HepG2 (cell line): ENCODE results near the gene TLCD3B. TPM values are rescaled to one million over a fixed set of nuclear protein-coding genes. Genes with fewer than 3 reads are reported as not detected.

Experiments used
- CERS6 ChIP-seq: sonication (generic); formaldehyde crosslinking; IDR thresholded peaks from 2 replicates; pipeline ENCODE4 v1.5.0; 2020; ENCODE audit warnings: missing genetic modification reagents
- ELF3 ChIP-seq: IDR thresholded peaks from 2 replicates; pipeline ENCODE4 v1.6.1; 2016; ENCODE audit warnings: missing genetic modification reagents, missing compliant biosample characterization
- FOXM1 ChIP-seq: sonication (generic); formaldehyde crosslinking; IDR thresholded peaks from 2 replicates; pipeline ENCODE4 v1.5.0; 2020; ENCODE audit warnings: missing genetic modification reagents
- FUBP1 ChIP-seq: sonication (generic); formaldehyde crosslinking; IDR thresholded peaks from 2 replicates; pipeline ENCODE4 v1.5.1; 2020; ENCODE audit warnings: missing genetic modification reagents, mild to moderate bottlenecking, borderline replicate concordance
- HES4 ChIP-seq: sonication (generic); formaldehyde crosslinking; IDR thresholded peaks from 2 replicates; pipeline ENCODE4 v1.9.0; 2021; ENCODE audit warnings: mild to moderate bottlenecking, missing genetic modification reagents, borderline replicate concordance
- KLF15 ChIP-seq: sonication (generic); formaldehyde crosslinking; IDR thresholded peaks from 2 replicates; pipeline ENCODE4 v1.8.1; 2023; ENCODE audit warnings: borderline replicate concordance, mild to moderate bottlenecking, inconsistent platforms, missing genetic modification reagents, mixed read lengths
- PRDM10 ChIP-seq: sonication (generic); formaldehyde crosslinking; IDR thresholded peaks from 2 replicates; pipeline ENCODE4 v1.4.0; 2020; ENCODE audit warnings: low read depth, missing genetic modification reagents
- RBFOX2 ChIP-seq: fragments of 200-400 bp; formaldehyde crosslinking; IDR thresholded peaks from 2 replicates; pipeline ENCODE4 v1.6.1; 2017; ENCODE audit warnings: low read depth, mild to moderate bottlenecking, low read length
- SP4 ChIP-seq: sonication (generic); formaldehyde crosslinking; IDR thresholded peaks from 2 replicates; pipeline ENCODE4 v1.8.1; 2023; ENCODE audit warnings: mild to moderate bottlenecking, missing genetic modification reagents
- SYNCRIP ChIP-seq: fragments of 200-400 bp; formaldehyde crosslinking; IDR thresholded peaks from 2 replicates; pipeline ENCODE4 v1.6.1; 2018; ENCODE audit warnings: mild to moderate bottlenecking, low read depth, low read length; ENCODE audit not compliant: insufficient read depth
- TEF ChIP-seq: sonication (generic); formaldehyde crosslinking; IDR thresholded peaks from 2 replicates; pipeline ENCODE4 v1.5.0; 2020; ENCODE audit warnings: missing genetic modification reagents
- ZBTB49 ChIP-seq: sonication (generic); formaldehyde crosslinking; IDR thresholded peaks from 2 replicates; pipeline ENCODE4 v1.4.0; 2020; ENCODE audit warnings: missing genetic modification reagents, borderline replicate concordance
- ZFAT ChIP-seq: sonication (generic); formaldehyde crosslinking; conservative IDR thresholded peaks from 2 replicates; pipeline ENCODE4 v1.8.1; 2023; ENCODE audit warnings: missing genetic modification reagents, inconsistent platforms
- ZNF180 ChIP-seq: sonication (generic); formaldehyde crosslinking; IDR thresholded peaks from 2 replicates; pipeline ENCODE4 v1.4.0; 2020; ENCODE audit warnings: low read depth, missing genetic modification reagents, borderline replicate concordance
- ZNF224 ChIP-seq: sonication (generic); formaldehyde crosslinking; IDR thresholded peaks from 2 replicates; pipeline ENCODE4 v1.5.0; 2020; ENCODE audit warnings: mild to moderate bottlenecking, missing genetic modification reagents
- ZNF354B ChIP-seq: sonication (generic); formaldehyde crosslinking; IDR thresholded peaks from 2 replicates; pipeline ENCODE4 v1.8.0; 2022; ENCODE audit warnings: mild to moderate bottlenecking, missing genetic modification reagents
- ZNF547 ChIP-seq: sonication (generic); formaldehyde crosslinking; IDR thresholded peaks from 2 replicates; pipeline ENCODE4 v1.5.1; 2020; ENCODE audit warnings: mild to moderate bottlenecking, missing genetic modification reagents
- ZNF772 ChIP-seq: sonication (generic); formaldehyde crosslinking; IDR thresholded peaks from 2 replicates; pipeline ENCODE4 v1.5.0; 2020; ENCODE audit warnings: mild to moderate bottlenecking, missing genetic modification reagents
- ZNF891 ChIP-seq: sonication (generic); formaldehyde crosslinking; IDR thresholded peaks from 2 replicates; pipeline ENCODE4 v1.5.0; 2020; ENCODE audit warnings: mild to moderate bottlenecking, missing genetic modification reagents
- ZSCAN12 ChIP-seq: sonication (generic); formaldehyde crosslinking; IDR thresholded peaks from 2 replicates; pipeline ENCODE4 v1.9.0; 2021; ENCODE audit warnings: mild to moderate bottlenecking, missing genetic modification reagents
- polyA plus RNA-seq, 8 experiments: library from polyadenylated mRNA; depleted of rRNA in 3 of 8; stranded (reverse) in 7 of 8; unstranded in 1 of 8; fragments of >200 nt; fragmentation: Illumina TruSeq in 4 of 8; extraction: Trizol in 4 of 8; gene quantifications; 2 replicates each; pipeline versions ENCODE4 v1.2.1 to v1.2.3, GENCODE V29; 2011 to 2016; ENCODE audit warnings: low read depth in 4 of 8, missing spikeins in 1 of 8, mixed read lengths in 1 of 8; ENCODE audit not compliant: insufficient read depth in 1 of 8
- total RNA-seq, 5 experiments: library from RNA; depleted of rRNA; stranded (reverse); fragments of >200 nt; fragmentation: Illumina TruSeq; extraction: Trizol; gene quantifications; 2 replicates each; pipeline ENCODE4 v1.2.3, GENCODE V29; 2016; ENCODE audit warnings: low read depth in 1 of 5

The TLCD3B gene
- total and polyA plus RNA-seq, 2 of the 13 experiments (the other 11 are each of a cell fraction or from before 2014, with no cell fraction given): not detected

- TF ChIP-seq SYNCRIP (no peak), ZNF224 (CRISPR knock-in tag) (0 out of 2 replicates have a peak, but pooled peaks have one; percentile 79), ZFAT (peak; percentile 89), FOXM1 (0 out of 2 replicates have a peak, but pooled peaks have one; percentile 41), ZNF547 (0 out of 2 replicates have a peak, but pooled peaks have one; percentile 22), RBFOX2 (no peak), ZNF354B (CRISPR knock-in tag) (0 out of 2 replicates have a peak, but pooled peaks have one; percentile 86), TEF (0 out of 2 replicates have a peak, but pooled peaks have one; percentile 12), ZSCAN12 (CRISPR knock-in tag) (0 out of 2 replicates have a peak, but pooled peaks have one; percentile 70), PRDM10 (CRISPR knock-in tag) (no peak), KLF15 (no peak), ZNF891 (CRISPR knock-in tag) (no peak), ZNF180 (CRISPR knock-in tag) (0 out of 2 replicates have a peak, but pooled peaks have one; percentile 59), CERS6 (CRISPR knock-in tag) (0 out of 2 replicates have a peak, but pooled peaks have one; percentile 63), SP4 (no peak), ZBTB49 (CRISPR knock-in tag) (no peak), ZNF772 (CRISPR knock-in tag) (no peak), ELF3 (CRISPR knock-in tag) (no peak), FUBP1 (0 out of 2 replicates have a peak, but pooled peaks have one; percentile 24), HES4 (CRISPR knock-in tag) (no peak)
Observed at GRCh38 chr16:30064729-30065101, 33.6 kb upstream of the TLCD3B start (continued).
